ENCODE measurements around the gene ZNHIT3. TPM values are rescaled to one million over a fixed set of nuclear protein-coding genes. Genes with fewer than 3 reads are reported as not detected.

ZNHIT3 gene
- total RNA-seq, 1 experiment from 2014 or later, result 61.9 TPM

DNA sequence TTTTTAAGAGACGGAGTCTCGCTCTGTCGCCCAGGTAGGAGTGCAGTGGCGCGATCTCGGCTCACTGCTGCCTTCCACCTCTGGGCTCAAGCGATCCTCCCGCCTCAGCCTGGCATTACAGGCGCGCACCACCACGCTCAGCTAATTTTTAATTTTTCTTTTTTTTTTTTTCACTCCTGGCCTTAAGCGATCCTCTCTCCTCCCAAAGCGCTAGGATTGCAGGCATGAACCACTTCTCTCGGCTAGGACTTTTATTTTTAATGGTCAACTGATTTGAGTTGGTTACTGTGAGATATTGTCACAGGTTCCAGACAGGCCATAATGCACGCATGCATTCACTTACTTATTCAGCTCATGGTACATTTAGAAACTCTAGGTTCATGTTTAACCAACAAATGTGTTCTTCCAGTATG lies 49.2 kb downstream of the ZNHIT3 start:
- Mint-ChIP-seq H3K27me3 (ENCODE audit: insufficient read depth, unreplicated experiment) (no peaks in the 10 kb centered on the region), H3K27ac (ENCODE audit: unreplicated experiment) (peak overlapping the region; percentile 99), H3K9me3 (ENCODE audit: unreplicated experiment) (no peaks in the 10 kb centered on the region), H3K4me1 (ENCODE audit: low read depth, unreplicated experiment) (peaks cover 13% of the 10 kb centered on the region), H3K36me3 (ENCODE audit: insufficient read depth, unreplicated experiment) (peaks cover 78% of the 10 kb centered on the region), H3K4me3 (ENCODE audit: unreplicated experiment) (peak overlapping the region; percentile 97)
- no peaks in the 10 kb centered on the region for H3K9me3 ChIP-seq
- 0 out of 2 replicates have a peak, but pooled peaks cover 2% of the 10 kb centered on the region for H3K36me3 ChIP-seq (ENCODE audit: control insufficient read depth, insufficient read depth, low read length)
- no peaks in the 10 kb centered on the region for H3K27me3 ChIP-seq (replicated peaks; ENCODE audit: control insufficient read depth, insufficient read depth, low read length)
- ChIA-PET CTCF (interaction anchor here (1.0 to 2.5 kb wide), 3 partner anchors 8 to 67 kb away, joined by 3 to 16 read pairs (median 10); partner anchors contain the start of gene GGNBP2), POLR2A (interaction anchor here (0.6 to 3.2 kb wide), 6 partner anchors 9 to 592 kb away, joined by 4 to 19 read pairs (median 10); partner anchors contain the start of gene GGNBP2)
- H3K4me1 ChIP-seq, result peaks cover 10% of the 10 kb centered on the region
- intact Hi-C loops (cut with micrococcal nuclease; ENCODE audit: unreplicated experiment), result loop anchor here (1.0 to 2.0 kb wide), 2 partner anchors 9 to 65 kb away; partner anchors contain the start of genes GGNBP2 and MRM1
- TSS peak; percentile 59 for BruUV-seq (replicated peaks)
- H3K4me3 ChIP-seq (ENCODE audit: low read depth, low read length), result peak overlapping the region; percentile 79
- TF ChIP-seq, protein P1, sequence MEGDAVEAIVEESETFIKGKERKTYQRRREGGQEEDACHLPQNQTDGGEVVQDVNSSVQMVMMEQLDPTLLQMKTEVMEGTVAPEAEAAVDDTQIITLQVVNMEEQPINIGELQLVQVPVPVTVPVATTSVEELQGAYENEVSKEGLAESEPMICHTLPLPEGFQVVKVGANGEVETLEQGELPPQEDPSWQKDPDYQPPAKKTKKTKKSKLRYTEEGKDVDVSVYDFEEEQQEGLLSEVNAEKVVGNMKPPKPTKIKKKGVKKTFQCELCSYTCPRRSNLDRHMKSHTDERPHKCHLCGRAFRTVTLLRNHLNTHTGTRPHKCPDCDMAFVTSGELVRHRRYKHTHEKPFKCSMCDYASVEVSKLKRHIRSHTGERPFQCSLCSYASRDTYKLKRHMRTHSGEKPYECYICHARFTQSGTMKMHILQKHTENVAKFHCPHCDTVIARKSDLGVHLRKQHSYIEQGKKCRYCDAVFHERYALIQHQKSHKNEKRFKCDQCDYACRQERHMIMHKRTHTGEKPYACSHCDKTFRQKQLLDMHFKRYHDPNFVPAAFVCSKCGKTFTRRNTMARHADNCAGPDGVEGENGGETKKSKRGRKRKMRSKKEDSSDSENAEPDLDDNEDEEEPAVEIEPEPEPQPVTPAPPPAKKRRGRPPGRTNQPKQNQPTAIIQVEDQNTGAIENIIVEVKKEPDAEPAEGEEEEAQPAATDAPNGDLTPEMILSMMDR (IDR thresholded peaks at IDR 0.05; ENCODE audit: insufficient read depth in 1 of 2, low read depth in 1 of 2, low read length in 1 of 2, severe bottlenecking in 1 of 2, unreplicated experiment in 1 of 2), result no peak
- DNase-seq, result no peak

DNA sequence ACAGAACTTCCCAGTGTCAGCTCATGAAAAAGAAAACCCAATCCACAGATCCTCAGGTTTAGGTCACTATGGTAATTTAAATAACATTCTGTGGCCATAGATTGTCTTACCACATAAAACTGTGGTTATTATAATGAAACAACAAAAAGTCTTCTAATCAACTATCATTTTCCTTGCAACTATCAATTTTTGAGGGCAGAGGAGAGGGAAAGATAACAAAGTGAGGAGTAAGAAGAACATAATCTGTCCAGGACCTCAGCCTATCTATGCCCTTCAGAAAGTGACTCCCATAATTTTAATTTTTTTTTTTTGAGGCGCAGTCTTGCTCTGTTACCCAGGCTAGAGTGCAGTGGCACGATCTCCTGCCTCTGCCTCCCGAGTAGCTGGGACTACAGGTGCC lies 54.2 kb downstream of the ZNHIT3 start:
- Mint-ChIP-seq H3K4me1 (ENCODE audit: low read depth, unreplicated experiment) (no peaks in the 10 kb centered on the region), H3K9me3 (ENCODE audit: unreplicated experiment) (no peaks in the 10 kb centered on the region), H3K4me3 (ENCODE audit: unreplicated experiment) (no peak overlapping the region), H3K36me3 (ENCODE audit: insufficient read depth, unreplicated experiment) (peaks cover 63% of the 10 kb centered on the region), H3K27ac (ENCODE audit: unreplicated experiment) (no peak overlapping the region), H3K27me3 (ENCODE audit: insufficient read depth, unreplicated experiment) (no peaks in the 10 kb centered on the region)
- Histone ChIP-seq H3K27me3 (replicated peaks; ENCODE audit: control insufficient read depth, insufficient read depth, low read length) (no peaks in the 10 kb centered on the region), H3K4me1 (peaks cover 7% of the 10 kb centered on the region), H3K36me3 (ENCODE audit: control insufficient read depth, insufficient read depth, low read length) (no peaks in the 10 kb centered on the region), H3K9me3 (no peaks in the 10 kb centered on the region), H3K4me3 (ENCODE audit: low read depth, low read length) (no peak overlapping the region)
- CTCF ChIA-PET, result no interaction called here
- TF ChIP-seq, protein P1 (IDR thresholded peaks at IDR 0.05; ENCODE audit: insufficient read depth in 1 of 2, low read depth in 1 of 2, low read length in 1 of 2, severe bottlenecking in 1 of 2, unreplicated experiment in 1 of 2), result no peak
- DNase-seq, result no peak
- no TSS peak for BruUV-seq (replicated peaks)
- intact Hi-C loops (cut with micrococcal nuclease; ENCODE audit: unreplicated experiment), result no loop called here
- POLR2A ChIA-PET, result no interaction called here

DNA sequence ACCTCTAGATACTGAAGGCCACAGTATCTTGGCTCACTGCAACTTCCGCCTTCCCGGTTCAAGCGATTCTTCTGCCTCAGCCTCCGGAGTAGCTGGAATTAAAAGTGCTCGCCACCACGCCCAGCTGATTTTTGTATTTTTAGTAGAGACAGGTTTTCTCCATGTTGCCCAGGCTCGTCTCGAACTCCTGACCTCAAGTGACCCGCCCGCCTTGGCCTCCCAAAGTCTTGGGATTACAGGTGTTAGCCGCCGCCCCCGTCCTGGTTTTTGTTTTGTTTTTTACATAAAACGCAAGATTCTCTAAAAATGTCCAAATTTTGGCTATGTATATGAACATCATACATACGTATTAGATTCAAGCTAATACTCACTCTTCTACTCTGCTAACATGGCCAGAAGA lies 56.3 kb downstream of the ZNHIT3 start:
- H3K36me3 ChIP-seq (ENCODE audit: control insufficient read depth, insufficient read depth, low read length), result no peaks in the 10 kb centered on the region
- H3K4me1 ChIP-seq, result peaks cover 14% of the 10 kb centered on the region
- no peak for DNase-seq
- Mint-ChIP-seq H3K4me1 (ENCODE audit: low read depth, unreplicated experiment) (peaks cover 3% of the 10 kb centered on the region), H3K36me3 (ENCODE audit: insufficient read depth, unreplicated experiment) (peaks cover 61% of the 10 kb centered on the region), H3K4me3 (ENCODE audit: unreplicated experiment) (no peak overlapping the region), H3K27me3 (ENCODE audit: insufficient read depth, unreplicated experiment) (no peaks in the 10 kb centered on the region), H3K27ac (ENCODE audit: unreplicated experiment) (no peak overlapping the region), H3K9me3 (ENCODE audit: unreplicated experiment) (no peaks in the 10 kb centered on the region)
- no TSS peak for BruUV-seq (replicated peaks)
- ChIA-PET POLR2A (no interaction called here), CTCF (no interaction called here)
- TF ChIP-seq, protein P1 (IDR thresholded peaks at IDR 0.05; ENCODE audit: insufficient read depth in 1 of 2, low read depth in 1 of 2, low read length in 1 of 2, severe bottlenecking in 1 of 2, unreplicated experiment in 1 of 2), result no peak
- no peak overlapping the region for H3K4me3 ChIP-seq (ENCODE audit: low read depth, low read length)
- no peaks in the 10 kb centered on the region for H3K9me3 ChIP-seq
- intact Hi-C loops (cut with micrococcal nuclease; ENCODE audit: unreplicated experiment), result no loop called here
- no peaks in the 10 kb centered on the region for H3K27me3 ChIP-seq (replicated peaks; ENCODE audit: control insufficient read depth, insufficient read depth, low read length)

Measured in Caco-2 (cell line).